ENCODE data around the gene CAMTA1. TPM values are rescaled to one million over a fixed set of nuclear protein-coding genes. Genes with fewer than 3 reads are reported as not detected.
"Not testable (repeated sequence)": the region's sequence is repeated elsewhere in the genome, so short reads cannot be mapped to it uniquely, and the experiment has no call there.

Gene CAMTA1
- total RNA-seq, 5 donors from 2014 or later (not counting 1 experiment from before 2014, with no cell fraction given) = 29.7 to 37.4 (median 34.6) TPM

- no peak overlapping the region for H3K4me3 Mint-ChIP-seq
- ChIA-PET CTCF (no interaction called here), POLR2A (no interaction called here)
- peaks cover 0 to 2% of the 10 kb centered on the region in 2 donors for H3K27me3 Mint-ChIP-seq
- no peak overlapping the region for H3K4me3 ChIP-seq (ENCODE audit: control insufficient read depth in 1 of 2, extremely low read depth in 1 of 2, low read length in 1 of 2)
- H3K27ac ChIP-seq (ENCODE audit: low read length) = no peak overlapping the region
- DNase-seq = no peak
- H3K9me3 Mint-ChIP-seq = no peaks in the 10 kb centered on the region
- H3K4me1 ChIP-seq (ENCODE audit: control insufficient read depth in 1 of 2, extremely low read depth in 1 of 2, insufficient read depth in 2 of 2, low read length in 2 of 2) = no peaks in the 10 kb centered on the region
- 80% methylated on average over 7 of the region's 10 CpGs for WGBS (ENCODE audit: insufficient coverage)
- H3K4me1 Mint-ChIP-seq = no peaks in the 10 kb centered on the region
- no peaks in the 10 kb centered on the region for H3K9me3 ChIP-seq
- ATAC-seq (replicated peaks in 1 of 4) = no peak
- peaks cover 0 to 20% of the 10 kb centered on the region in 2 experiments for H3K27me3 ChIP-seq (replicated peaks in 1 of 2; ENCODE audit: control insufficient read depth in 2 of 2, extremely low read depth in 1 of 2, insufficient read depth in 2 of 2, low read length in 1 of 2)
- H3K36me3 ChIP-seq (ENCODE audit: control insufficient read depth in 2 of 2, extremely low read depth in 1 of 2, insufficient read depth in 1 of 2, low read length in 1 of 2) = no peaks in the 10 kb centered on the region
- no peak overlapping the region for H3K27ac Mint-ChIP-seq
- no peaks in the 10 kb centered on the region for H3K36me3 Mint-ChIP-seq
These were observed 624.9 kb downstream of the CAMTA1 start for GRCh38 chr1:7410156-7410555.

GRCh38 chr1:7417618-7418017, 632.4 kb downstream of the CAMTA1 start:
- 89% methylated on average over 11 of the region's 12 CpGs for WGBS (ENCODE audit: insufficient coverage)
- ATAC-seq (replicated peaks in 1 of 4); H3K36me3 ChIP-seq (ENCODE audit: control insufficient read depth in 2 of 2, extremely low read depth in 1 of 2, insufficient read depth in 1 of 2, low read length in 1 of 2); H3K4me1 Mint-ChIP-seq; H3K27ac Mint-ChIP-seq; H3K9me3 ChIP-seq; H3K36me3 Mint-ChIP-seq; H3K4me3 Mint-ChIP-seq; H3K27ac ChIP-seq (ENCODE audit: low read length); CTCF ChIA-PET; POLR2A ChIA-PET; H3K4me3 ChIP-seq (ENCODE audit: control insufficient read depth in 1 of 2, extremely low read depth in 1 of 2, low read length in 1 of 2); H3K4me1 ChIP-seq (ENCODE audit: control insufficient read depth in 1 of 2, extremely low read depth in 1 of 2, insufficient read depth in 2 of 2, low read length in 2 of 2); DNase-seq: not testable (repeated sequence)
- Mint-ChIP-seq H3K27me3 (peaks cover 27 to 29% of the 10 kb centered on the region in 2 donors), H3K9me3 (peaks cover 3 to 15% (median 3%) of the 10 kb centered on the region in 3 donors)
- H3K27me3 ChIP-seq (replicated peaks in 1 of 2; ENCODE audit: control insufficient read depth in 2 of 2, extremely low read depth in 1 of 2, insufficient read depth in 2 of 2, low read length in 1 of 2) = peaks cover 0 to 23% of the 10 kb centered on the region in 2 experiments

GRCh38 chr1:7418442-7419080, 633.3 kb downstream of the CAMTA1 start:
- no peak for ATAC-seq (replicated peaks in 1 of 4)
- Mint-ChIP-seq H3K36me3 (no peaks in the 10 kb centered on the region), H3K4me3 (no peak overlapping the region), H3K9me3 (peaks cover 3 to 15% (median 3%) of the 10 kb centered on the region in 3 donors), H3K4me1 (no peaks in the 10 kb centered on the region), H3K27ac (no peak overlapping the region), H3K27me3 (peaks cover 27 to 29% of the 10 kb centered on the region in 2 donors)
- POLR2A ChIA-PET = no interaction called here
- CTCF ChIA-PET = no interaction called here
- Histone ChIP-seq H3K9me3 (no peaks in the 10 kb centered on the region), H3K27me3 (replicated peaks in 1 of 2; ENCODE audit: control insufficient read depth in 2 of 2, extremely low read depth in 1 of 2, insufficient read depth in 2 of 2, low read length in 1 of 2) (peaks cover 0 to 23% of the 10 kb centered on the region in 2 experiments), H3K4me3 (ENCODE audit: control insufficient read depth in 1 of 2, extremely low read depth in 1 of 2, low read length in 1 of 2) (no peak overlapping the region), H3K27ac (ENCODE audit: low read length) (no peak overlapping the region), H3K4me1 (ENCODE audit: control insufficient read depth in 1 of 2, extremely low read depth in 1 of 2, insufficient read depth in 2 of 2, low read length in 2 of 2) (no peaks in the 10 kb centered on the region), H3K36me3 (ENCODE audit: control insufficient read depth in 2 of 2, extremely low read depth in 1 of 2, insufficient read depth in 1 of 2, low read length in 1 of 2) (no peaks in the 10 kb centered on the region)
- WGBS (ENCODE audit: insufficient coverage) = 79% methylated on average over 8 of the region's 11 CpGs
- DNase-seq = peak in 5 of 35 experiments; percentile 1 to 5 (median 2)

- no peaks in the 10 kb centered on the region for H3K36me3 ChIP-seq (ENCODE audit: control insufficient read depth in 2 of 2, extremely low read depth in 1 of 2, insufficient read depth in 1 of 2, low read length in 1 of 2)
- H3K4me1 ChIP-seq (ENCODE audit: control insufficient read depth in 1 of 2, extremely low read depth in 1 of 2, insufficient read depth in 2 of 2, low read length in 2 of 2) = no peaks in the 10 kb centered on the region
- H3K36me3 Mint-ChIP-seq = no peaks in the 10 kb centered on the region
These were observed 634.8 kb downstream of the CAMTA1 start for GRCh38 chr1:7420098-7420445.

GRCh38 chr1:7420470-7421100, 635.3 kb downstream of the CAMTA1 start:
- peak in 2 of 35 experiments; percentile 2 to 10 for DNase-seq
- Histone ChIP-seq H3K4me3 (ENCODE audit: control insufficient read depth in 1 of 2, extremely low read depth in 1 of 2, low read length in 1 of 2) (no peak overlapping the region), H3K4me1 (ENCODE audit: control insufficient read depth in 1 of 2, extremely low read depth in 1 of 2, insufficient read depth in 2 of 2, low read length in 2 of 2) (no peaks in the 10 kb centered on the region), H3K36me3 (ENCODE audit: control insufficient read depth in 2 of 2, extremely low read depth in 1 of 2, insufficient read depth in 1 of 2, low read length in 1 of 2) (no peaks in the 10 kb centered on the region), H3K27ac (ENCODE audit: low read length) (no peak overlapping the region), H3K27me3 (replicated peaks in 1 of 2; ENCODE audit: control insufficient read depth in 2 of 2, extremely low read depth in 1 of 2, insufficient read depth in 2 of 2, low read length in 1 of 2) (peaks cover 0 to 25% of the 10 kb centered on the region in 2 experiments), H3K9me3 (no peaks in the 10 kb centered on the region)
- Mint-ChIP-seq H3K4me1 (no peaks in the 10 kb centered on the region), H3K4me3 (no peak overlapping the region), H3K27me3 (peaks cover 27 to 29% of the 10 kb centered on the region in 2 donors), H3K27ac (no peak overlapping the region), H3K36me3 (no peaks in the 10 kb centered on the region), H3K9me3 (peaks cover 3 to 15% (median 3%) of the 10 kb centered on the region in 3 donors)
- ChIA-PET POLR2A (no interaction called here), CTCF (no interaction called here)
- ATAC-seq (replicated peaks in 1 of 4) = no peak
- 76% methylated on average over 3 of the region's 6 CpGs for WGBS (ENCODE audit: insufficient coverage)

More at GRCh38 chr1:7420098-7420445, 634.8 kb downstream of the CAMTA1 start:
- peaks cover 3 to 15% (median 3%) of the 10 kb centered on the region in 3 donors for H3K9me3 Mint-ChIP-seq
- ChIA-PET CTCF (no interaction called here), POLR2A (no interaction called here)
- no peak overlapping the region for H3K4me3 ChIP-seq (ENCODE audit: control insufficient read depth in 1 of 2, extremely low read depth in 1 of 2, low read length in 1 of 2)
- no peak overlapping the region for H3K27ac Mint-ChIP-seq
- no peaks in the 10 kb centered on the region for H3K9me3 ChIP-seq
- H3K27me3 ChIP-seq (replicated peaks in 1 of 2; ENCODE audit: control insufficient read depth in 2 of 2, extremely low read depth in 1 of 2, insufficient read depth in 2 of 2, low read length in 1 of 2) = peaks cover 0 to 23% of the 10 kb centered on the region in 2 experiments
- H3K27me3 Mint-ChIP-seq = peaks cover 27 to 29% of the 10 kb centered on the region in 2 donors
- WGBS (ENCODE audit: insufficient coverage) = 66% methylated on average over 6 of the region's 9 CpGs
- no peak overlapping the region for H3K27ac ChIP-seq (ENCODE audit: low read length)
- DNase-seq (peak in 1 of 35 experiments; percentile 11), ATAC-seq (replicated peaks in 1 of 4) (no peak)
- H3K4me1 Mint-ChIP-seq = no peaks in the 10 kb centered on the region
- no peak overlapping the region for H3K4me3 Mint-ChIP-seq

- Mint-ChIP-seq H3K9me3 (peaks cover 0 to 11% (median 3%) of the 10 kb centered on the region in 3 donors), H3K27ac (no peak overlapping the region), H3K4me3 (no peak overlapping the region), H3K36me3 (no peaks in the 10 kb centered on the region), H3K4me1 (no peaks in the 10 kb centered on the region), H3K27me3 (peaks cover 27 to 29% of the 10 kb centered on the region in 2 donors)
- H3K9me3 ChIP-seq = no peaks in the 10 kb centered on the region
- ATAC-seq (replicated peaks in 1 of 4) (no peak), DNase-seq (peak in 2 of 35 experiments; percentile 0 to 1)
- ChIA-PET POLR2A (no interaction called here), CTCF (no interaction called here)
- no peaks in the 10 kb centered on the region for H3K36me3 ChIP-seq (ENCODE audit: control insufficient read depth in 2 of 2, extremely low read depth in 1 of 2, insufficient read depth in 1 of 2, low read length in 1 of 2)
- 82% methylated on average over 4 of the region's 12 CpGs for WGBS (ENCODE audit: insufficient coverage)
- no peak overlapping the region for H3K4me3 ChIP-seq (ENCODE audit: control insufficient read depth in 1 of 2, extremely low read depth in 1 of 2, low read length in 1 of 2)
- H3K27me3 ChIP-seq (replicated peaks in 1 of 2; ENCODE audit: control insufficient read depth in 2 of 2, extremely low read depth in 1 of 2, insufficient read depth in 2 of 2, low read length in 1 of 2) = peaks cover 0 to 29% of the 10 kb centered on the region in 2 experiments
- no peak overlapping the region for H3K27ac ChIP-seq (ENCODE audit: low read length)
- no peaks in the 10 kb centered on the region for H3K4me1 ChIP-seq (ENCODE audit: control insufficient read depth in 1 of 2, extremely low read depth in 1 of 2, insufficient read depth in 2 of 2, low read length in 2 of 2)
These were observed 636.3 kb downstream of the CAMTA1 start for GRCh38 chr1:7421471-7422075.

Measured in T-cell (primary cell).